Neuronal stem cell (in vitro differentiated cells): ENCODE measurements around the gene UGCG.

Source experiments
- DNase-seq: peaks from one replicate; pipeline ENCODE4 v3.0.0-alpha.2; 2013; ENCODE audit warnings: low spot score
- H2AFZ ChIP-seq: one replicate; pipeline ENCODE4 v1.6.1; 2013; ENCODE audit warnings: mild to moderate bottlenecking, low read length, inconsistent platforms
- H2AK5ac ChIP-seq: 2 replicates; pipeline ENCODE4 v1.6.1; 2013; ENCODE audit warnings: low read depth, mild to moderate bottlenecking, inconsistent platforms, low read length, moderate library complexity, mixed read lengths
- H2BK120ac ChIP-seq: 2 replicates; pipeline ENCODE4 v1.6.1; 2013; ENCODE audit warnings: low read depth, mild to moderate bottlenecking, inconsistent platforms, low read length, moderate library complexity, mixed read lengths
- H2BK12ac ChIP-seq: one replicate; pipeline ENCODE4 v1.6.1; 2013; ENCODE audit warnings: low read length, inconsistent platforms
- H2BK15ac ChIP-seq: 2 replicates; pipeline ENCODE4 v1.6.1; 2013; ENCODE audit warnings: mild to moderate bottlenecking, low read length, inconsistent platforms, mixed read lengths
- H2BK5ac ChIP-seq: one replicate; pipeline ENCODE4 v1.6.1; 2013; ENCODE audit warnings: inconsistent platforms, mild to moderate bottlenecking, low read length, moderate library complexity
- H3K14ac ChIP-seq: one replicate; pipeline ENCODE4 v1.6.1; 2013; ENCODE audit warnings: low read length, inconsistent platforms
- H3K18ac ChIP-seq: 2 replicates; pipeline ENCODE4 v1.6.1; 2013; ENCODE audit warnings: low read length, inconsistent platforms
- H3K23ac ChIP-seq: 2 replicates; pipeline ENCODE4 v1.6.1; 2013; ENCODE audit warnings: low read depth, mild to moderate bottlenecking, mixed read lengths, low read length, inconsistent platforms; ENCODE audit not compliant: poor library complexity
- H3K27ac ChIP-seq: replicated peaks from 3 replicates; pipeline ENCODE4 v1.5.1; 2013; ENCODE audit warnings: low read length, inconsistent platforms
- H3K27me3 ChIP-seq, 3 experiments: 2 replicates each; pipeline ENCODE4 v1.6.1; 2013; ENCODE audit warnings: low read length in 3 of 3, mild to moderate bottlenecking in 2 of 3, inconsistent platforms in 1 of 3, low read depth in 1 of 3, mixed read lengths in 1 of 3, moderate library complexity in 1 of 3; ENCODE audit not compliant: control insufficient read depth in 3 of 3, insufficient read depth in 3 of 3
- H3K36me3 ChIP-seq, 2 donors: replicated peaks in 1 of 2; 2 replicates each; pipeline ENCODE4 v1.6.1; 2013; ENCODE audit warnings: low read length in 2 of 2; ENCODE audit not compliant: control insufficient read depth in 2 of 2, insufficient read depth in 2 of 2
- H3K4ac ChIP-seq: 2 replicates; pipeline ENCODE4 v1.6.1; 2013; ENCODE audit warnings: inconsistent platforms, mild to moderate bottlenecking, low read length, moderate library complexity
- H3K4me1 ChIP-seq, 2 donors: 1 replicate in 1 of 2; 2 replicates in 1 of 2; pipeline ENCODE4 v1.6.1; 2013; ENCODE audit warnings: low read length in 2 of 2, low read depth in 1 of 2; ENCODE audit not compliant: control insufficient read depth in 2 of 2, insufficient read depth in 1 of 2
- H3K4me2 ChIP-seq: one replicate; pipeline ENCODE4 v1.6.1; 2013; ENCODE audit warnings: mild to moderate bottlenecking, low read length, inconsistent platforms; ENCODE audit not compliant: insufficient read depth, poor library complexity, severe bottlenecking
- H3K4me3 ChIP-seq, 2 donors: 2 replicates each; pipeline ENCODE4 v1.5.1; 2013; ENCODE audit warnings: low read length in 2 of 2, mild to moderate bottlenecking in 2 of 2, inconsistent platforms in 1 of 2, moderate library complexity in 1 of 2
- H3K79me1 ChIP-seq: one replicate; pipeline ENCODE4 v1.6.1; 2013; ENCODE audit warnings: low read depth, mild to moderate bottlenecking, inconsistent platforms, low read length, moderate library complexity
- H3K9ac ChIP-seq: one replicate; pipeline ENCODE4 v1.6.1; 2013; ENCODE audit warnings: mild to moderate bottlenecking, low read depth, low read length, inconsistent platforms; ENCODE audit not compliant: poor library complexity
- H3K9me3 ChIP-seq, 2 donors: replicated peaks in 1 of 2; 2 replicates each; pipeline versions ENCODE3 to v1.6.1; 2013; ENCODE audit warnings: low read length in 2 of 2, mild to moderate bottlenecking in 2 of 2, inconsistent platforms in 1 of 2, low read depth in 1 of 2, mixed read lengths in 1 of 2, moderate library complexity in 1 of 2; ENCODE audit not compliant: control insufficient read depth in 2 of 2, insufficient read depth in 1 of 2
- H4K8ac ChIP-seq: one replicate; pipeline ENCODE4 v1.6.1; 2013; ENCODE audit warnings: low read depth, mild to moderate bottlenecking, inconsistent platforms, low read length, moderate library complexity
- H4K91ac ChIP-seq: one replicate; pipeline ENCODE4 v1.6.1; 2013; ENCODE audit warnings: low read length, low read depth, mild to moderate bottlenecking, inconsistent platforms; ENCODE audit not compliant: poor library complexity
- WGBS, 2 donors: extraction: QIAGEN DNeasy Blood & Tissue Kit; methylation state at CpG; one replicate each; pipeline ENCODE4 v1.1.7; 2013; ENCODE audit warnings: missing lambda C conversion rate in 2 of 2, mixed read lengths in 1 of 2; ENCODE audit not compliant: insufficient read length in 2 of 2, insufficient replicate concordance in 1 of 2; ENCODE audit errors: extremely low coverage in 2 of 2; 5-methylcytosine and 5-hydroxymethylcytosine counted together

Gene UGCG

GRCh38 chr9:111925784-111926183 lies 29.2 kb downstream of the UGCG start:
- Histone ChIP-seq H2AK5ac (no peak overlapping the region), H3K23ac (no peak overlapping the region), H4K91ac (no peak overlapping the region), H3K27me3 (no peaks in the 10 kb centered on the region), H3K27ac (no peak overlapping the region), H2BK120ac (no peak overlapping the region), H3K36me3 (peaks cover 0 to 66% of the 10 kb centered on the region in 2 donors), H3K79me1 (no peaks in the 10 kb centered on the region), H2BK5ac (no peak overlapping the region), H3K4me3 (no peak overlapping the region), H2AFZ (no peak overlapping the region), H2BK12ac (no peak overlapping the region), H4K8ac (no peak overlapping the region), H3K18ac (no peak overlapping the region), H3K14ac (no peak overlapping the region), H3K9me3 (no peaks in the 10 kb centered on the region), H2BK15ac (no peak overlapping the region), H3K9ac (no peak overlapping the region), H3K4me1 (no peaks in the 10 kb centered on the region), H3K4ac (no peak overlapping the region), H3K4me2 (no peak overlapping the region)
- no peak for DNase-seq
- WGBS, 2 donors: no CpG with 5 or more reads among the region's 2 CpGs

- Histone ChIP-seq H3K36me3 (peaks cover 0 to 70% of the 10 kb centered on the region in 2 donors), H2BK120ac (no peak overlapping the region)
- DNase-seq: no peak
Measured at GRCh38 chr9:111926421-111926875, 29.8 kb downstream of the UGCG start.

GRCh38 chr9:111928359-111928720 lies 31.7 kb downstream of the UGCG start:
- no peak for DNase-seq
- Histone ChIP-seq H3K9ac (no peak overlapping the region), H3K79me1 (no peaks in the 10 kb centered on the region), H2BK5ac (no peak overlapping the region), H2BK12ac (no peak overlapping the region), H3K27ac (no peak overlapping the region), H3K18ac (no peak overlapping the region), H3K27me3 (no peaks in the 10 kb centered on the region), H2AK5ac (no peak overlapping the region), H3K4me3 (no peak overlapping the region), H3K36me3 (peaks cover 5 to 82% of the 10 kb centered on the region in 2 donors), H3K23ac (no peak overlapping the region), H3K4ac (no peak overlapping the region), H3K4me2 (no peak overlapping the region), H4K8ac (no peak overlapping the region), H4K91ac (no peak overlapping the region), H2BK120ac (no peak overlapping the region), H2AFZ (no peak overlapping the region), H3K4me1 (no peaks in the 10 kb centered on the region), H2BK15ac (no peak overlapping the region), H3K9me3 (no peaks in the 10 kb centered on the region), H3K14ac (no peak overlapping the region)

More at GRCh38 chr9:111926421-111926875, 29.8 kb downstream of the UGCG start:
- Histone ChIP-seq H3K9me3 (no peaks in the 10 kb centered on the region), H3K4ac (no peak overlapping the region), H3K23ac (no peak overlapping the region), H2AK5ac (no peak overlapping the region), H3K27ac (no peak overlapping the region), H3K4me1 (no peaks in the 10 kb centered on the region), H3K79me1 (no peaks in the 10 kb centered on the region), H3K4me3 (no peak overlapping the region), H2BK5ac (no peak overlapping the region), H4K8ac (no peak overlapping the region), H3K14ac (no peak overlapping the region), H3K4me2 (no peak overlapping the region), H3K27me3 (no peaks in the 10 kb centered on the region), H3K9ac (no peak overlapping the region), H4K91ac (no peak overlapping the region), H3K18ac (no peak overlapping the region), H2AFZ (no peak overlapping the region), H2BK15ac (no peak overlapping the region), H2BK12ac (no peak overlapping the region)
- WGBS, 2 donors: no CpG with 5 or more reads among the region's 6 CpGs

GRCh38 chr9:111934747-111935146 lies 38.1 kb downstream of the UGCG start:
- no peak overlapping the region for H2BK120ac ChIP-seq
- H3K36me3 ChIP-seq: peaks cover 8 to 61% of the 10 kb centered on the region in 2 donors
- no peak overlapping the region for H3K4ac ChIP-seq
- WGBS, 2 donors: no CpG with 5 or more reads among the region's 2 CpGs
- no peak overlapping the region for H3K27ac ChIP-seq
- no peak overlapping the region for H2BK5ac ChIP-seq
- no peaks in the 10 kb centered on the region for H3K79me1 ChIP-seq
- H3K27me3 ChIP-seq: no peaks in the 10 kb centered on the region
- no peak overlapping the region for H3K4me2 ChIP-seq
- DNase-seq: no peak
- no peak overlapping the region for H3K9ac ChIP-seq
- no peak overlapping the region for H3K23ac ChIP-seq
- H2AK5ac ChIP-seq: no peak overlapping the region
- no peaks in the 10 kb centered on the region for H3K9me3 ChIP-seq
- no peak overlapping the region for H3K18ac ChIP-seq
- H4K91ac ChIP-seq: no peak overlapping the region
- H2BK12ac ChIP-seq: no peak overlapping the region
- no peak overlapping the region for H2BK15ac ChIP-seq
- H3K4me3 ChIP-seq: no peak overlapping the region
- no peak overlapping the region for H4K8ac ChIP-seq
- no peak overlapping the region for H3K14ac ChIP-seq
- no peak overlapping the region for H2AFZ ChIP-seq
- no peaks in the 10 kb centered on the region for H3K4me1 ChIP-seq
